ENCODE measurements around the gene ERG28.
A peak's percentile ranks its signal among the peaks of the same experiment; 100 is the strongest.
"Not testable (repeated sequence)": the region's sequence is repeated elsewhere in the genome, so short reads cannot be mapped to it uniquely, and the experiment has no call there.

The ERG28 gene, protein sequence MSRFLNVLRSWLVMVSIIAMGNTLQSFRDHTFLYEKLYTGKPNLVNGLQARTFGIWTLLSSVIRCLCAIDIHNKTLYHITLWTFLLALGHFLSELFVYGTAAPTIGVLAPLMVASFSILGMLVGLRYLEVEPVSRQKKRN

GRCh38 chr14:75660630-75661498, at the start of gene ERG28, which contains the start of gene TTLL5:
Gene ERG28 (minus strand): TSS chr14:75660876. CDS start chr14:75657502, 3,374 bp downstream.
Gene TTLL5 (plus strand): TSS chr14:75661246. CDS start chr14:75663150, 1,904 bp downstream.
- peak; percentile 92 to 93 (median 93) for DNase-seq (ENCODE audit: low read depth in 3 of 3, low spot score in 1 of 3)

DNA sequence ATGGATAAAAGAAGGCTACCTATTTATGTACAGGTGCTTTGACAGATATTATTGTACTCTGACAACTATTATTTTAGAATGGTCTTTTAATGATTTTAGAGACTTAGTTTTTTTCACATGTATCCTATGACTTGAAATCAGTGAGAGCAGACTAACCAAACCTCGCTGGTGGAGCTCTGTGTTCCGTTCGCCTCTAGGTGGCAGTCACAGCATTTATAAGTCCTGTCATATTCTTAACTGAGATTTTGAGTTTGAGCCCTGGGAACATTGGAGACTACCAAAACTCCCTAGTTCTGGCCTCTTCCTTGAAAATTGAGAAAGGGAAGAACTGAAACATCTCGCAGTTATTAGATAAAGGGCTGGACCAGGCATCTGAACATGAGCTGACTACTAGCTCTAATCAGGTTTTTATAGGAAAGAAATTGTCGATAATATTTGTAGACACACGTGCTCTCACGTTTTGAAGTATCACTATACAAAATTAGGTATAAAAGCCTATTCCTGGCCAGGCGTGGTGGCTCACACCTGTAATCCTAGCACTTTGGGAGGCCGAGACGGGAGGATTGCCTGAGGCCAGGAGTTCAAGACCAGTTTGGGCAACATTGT, 48.6 kb upstream of the ERG28 start:
- peak; percentile 8 to 22 (median 19) for DNase-seq (ENCODE audit: low read depth in 3 of 3, low spot score in 1 of 3)

DNA sequence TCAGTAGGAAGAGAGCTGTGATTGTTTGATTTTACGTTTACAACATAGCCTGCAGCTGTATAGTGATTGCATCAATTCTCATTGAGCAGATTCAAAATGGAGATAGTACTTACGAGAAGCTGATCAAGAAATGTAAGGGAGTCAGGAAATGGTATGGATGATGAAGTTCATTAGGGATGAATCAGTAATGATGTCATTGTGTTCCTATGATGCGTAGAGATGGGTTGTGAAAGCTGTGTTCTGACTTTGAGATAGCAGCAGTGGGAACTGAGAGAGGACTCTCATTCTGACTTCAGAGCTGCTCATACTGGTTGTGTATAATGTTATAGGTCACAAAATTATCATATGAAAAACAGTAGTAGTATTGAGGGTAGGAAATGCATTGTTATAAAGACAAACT, 44.3 kb upstream of the ERG28 start:
- DNase-seq (ENCODE audit: low read depth in 3 of 3, low spot score in 1 of 3) = no peak

DNA sequence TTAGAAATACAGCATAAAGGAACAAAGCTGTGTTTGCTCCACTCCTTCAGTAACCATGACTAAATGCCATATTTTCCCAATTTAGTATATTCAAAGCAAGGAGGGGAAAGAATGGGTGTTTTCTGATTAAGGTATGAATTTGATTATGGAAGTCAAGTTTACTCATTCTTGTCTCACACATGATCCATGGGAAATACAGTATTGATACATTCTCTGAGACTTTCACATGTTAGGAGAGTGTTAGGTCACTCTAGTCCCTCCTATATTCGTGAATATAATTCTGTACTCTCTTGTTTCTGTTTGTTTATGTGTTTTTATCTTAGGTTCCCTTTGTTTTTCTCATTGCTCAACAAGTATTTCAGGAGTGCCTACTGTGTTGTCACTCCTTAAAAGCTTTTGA, 42.8 kb upstream of the ERG28 start:
- no peak for DNase-seq (ENCODE audit: low read depth in 3 of 3, low spot score in 1 of 3)

DNA sequence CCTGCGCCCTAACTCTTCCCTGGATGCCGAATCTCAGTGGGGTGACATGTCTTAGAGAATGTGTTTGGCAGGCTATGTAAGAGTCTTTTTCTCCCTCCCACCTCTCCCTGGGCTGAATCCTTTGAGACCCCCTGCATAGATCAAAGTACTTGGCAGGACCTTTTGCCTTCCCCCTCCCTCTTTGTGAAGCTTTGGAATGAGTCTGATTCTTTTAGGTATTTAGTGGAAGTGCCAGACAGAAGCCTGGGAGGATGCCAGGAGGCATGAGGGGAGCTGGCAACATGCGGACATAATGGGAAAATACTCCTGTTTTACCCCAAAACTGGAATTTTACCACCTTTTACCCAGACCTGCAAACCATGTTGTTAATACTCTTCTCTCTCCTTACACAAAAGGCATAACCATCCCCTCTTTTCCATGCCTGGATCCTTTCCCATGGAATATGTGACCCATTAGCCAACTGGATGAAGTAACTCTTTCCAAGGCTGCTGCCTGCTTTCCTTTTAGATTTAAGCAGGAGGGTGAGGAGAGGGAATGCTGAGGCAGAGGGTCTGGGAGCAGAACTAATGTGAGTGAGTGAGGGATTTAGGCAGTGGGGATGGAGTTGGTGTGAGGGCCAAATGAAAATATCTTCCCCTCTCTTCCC, 42.1 kb upstream of the ERG28 start:
- DNase-seq (ENCODE audit: low read depth in 3 of 3, low spot score in 1 of 3) = no peak

DNA sequence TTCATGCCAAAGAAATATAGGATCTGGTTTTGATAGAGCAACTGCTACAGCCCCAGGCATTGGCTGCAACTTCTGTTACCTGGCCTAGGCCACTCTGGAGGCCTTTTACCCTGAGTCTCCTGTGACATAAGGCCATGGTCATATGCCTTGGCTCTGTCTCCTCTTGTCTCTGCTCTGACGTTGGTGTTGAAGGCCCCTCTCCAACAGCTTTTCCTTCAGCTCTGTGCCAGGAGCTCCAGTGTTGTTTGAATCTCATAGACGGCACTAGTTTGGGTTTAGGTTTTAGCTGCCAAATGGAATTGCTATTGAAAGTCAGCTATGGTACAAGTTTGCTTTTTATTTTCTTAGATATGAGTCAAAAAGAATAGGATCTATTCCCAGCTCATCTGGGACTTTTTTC, 41.4 kb upstream of the ERG28 start:
- no peak for DNase-seq (ENCODE audit: low read depth in 3 of 3, low spot score in 1 of 3)

DNA sequence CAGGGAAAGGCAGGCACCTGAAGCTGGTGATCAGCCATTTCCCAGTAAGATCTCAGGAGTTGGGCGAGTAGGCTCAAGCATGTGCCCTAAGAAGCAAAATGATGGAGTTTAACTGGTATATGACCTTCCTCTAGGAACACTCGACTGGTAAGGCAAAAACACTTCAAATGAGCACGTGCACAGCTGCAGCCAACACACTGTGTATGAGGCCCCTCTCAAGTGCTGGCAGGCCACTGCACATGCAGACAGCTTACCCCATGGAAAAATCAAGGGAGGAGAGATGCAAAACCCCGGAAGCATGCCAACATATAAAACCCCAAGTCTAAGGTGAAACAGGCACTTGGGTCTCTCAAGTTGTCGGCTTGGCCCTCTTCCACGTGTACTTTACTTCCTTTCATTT, 39.6 kb upstream of the ERG28 start:
- DNase-seq (ENCODE audit: low read depth in 3 of 3, low spot score in 1 of 3) = no peak

- no peak for DNase-seq (ENCODE audit: low read depth in 3 of 3, low spot score in 1 of 3)
Observed at GRCh38 chr14:75699331-75699730, 38.7 kb upstream of the ERG28 start.

GRCh38 chr14:75697918-75698317, 37.2 kb upstream of the ERG28 start:
- DNase-seq (ENCODE audit: low read depth in 3 of 3, low spot score in 1 of 3) = no peak

DNA sequence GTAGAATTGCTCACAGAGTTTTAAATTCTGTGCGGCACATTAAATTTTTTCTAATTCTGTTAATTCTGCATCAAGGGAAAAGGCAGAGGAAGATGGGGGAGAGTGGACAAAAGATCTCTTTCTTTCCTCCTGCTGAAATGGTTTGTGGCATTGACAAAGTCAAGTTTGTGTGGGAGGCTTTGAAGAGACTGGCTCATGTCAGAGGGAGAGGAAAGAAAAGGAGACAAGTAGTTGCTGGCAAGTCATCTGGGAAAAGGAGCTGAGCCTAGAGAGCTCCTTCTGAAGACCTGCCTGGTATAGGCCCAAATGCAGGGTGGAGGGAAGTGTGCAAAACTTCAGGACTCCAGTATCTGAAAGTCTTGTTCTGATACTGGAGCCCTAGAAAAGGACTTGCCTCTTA, 36.7 kb upstream of the ERG28 start:
- no peak for DNase-seq (ENCODE audit: low read depth in 3 of 3, low spot score in 1 of 3)

GRCh38 chr14:75695025-75695424, 34.3 kb upstream of the ERG28 start:
- not testable (repeated sequence) for DNase-seq (ENCODE audit: low read depth in 3 of 3, low spot score in 1 of 3)

GRCh38 chr14:75690010-75690409, 29.3 kb upstream of the ERG28 start:
- DNase-seq (ENCODE audit: low read depth in 3 of 3, low spot score in 1 of 3) = no peak

DNA sequence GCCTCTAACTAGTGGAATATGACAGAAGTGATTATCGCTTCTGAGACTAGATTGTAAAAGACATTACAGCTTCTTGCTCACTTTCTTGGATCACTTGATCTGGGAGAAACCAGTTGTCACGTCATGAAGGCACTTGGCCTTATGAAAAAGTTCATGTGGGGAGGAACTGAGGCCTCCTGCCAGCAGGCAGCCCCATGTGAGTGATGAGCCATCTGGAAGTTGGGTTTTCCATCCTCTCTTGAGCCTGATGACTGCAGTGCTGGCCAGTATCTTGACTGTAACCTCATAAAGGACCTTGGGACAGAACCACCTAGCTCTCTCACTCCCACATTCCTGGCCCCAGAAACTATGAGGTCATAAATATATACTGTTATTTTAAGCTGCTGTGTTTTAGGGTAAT, 28.3 kb upstream of the ERG28 start:
- DNase-seq (ENCODE audit: low read depth in 3 of 3, low spot score in 1 of 3) = no peak

GRCh38 chr14:75685910-75686309, 25.2 kb upstream of the ERG28 start:
- DNase-seq (ENCODE audit: low read depth in 3 of 3, low spot score in 1 of 3) = no peak

DNA sequence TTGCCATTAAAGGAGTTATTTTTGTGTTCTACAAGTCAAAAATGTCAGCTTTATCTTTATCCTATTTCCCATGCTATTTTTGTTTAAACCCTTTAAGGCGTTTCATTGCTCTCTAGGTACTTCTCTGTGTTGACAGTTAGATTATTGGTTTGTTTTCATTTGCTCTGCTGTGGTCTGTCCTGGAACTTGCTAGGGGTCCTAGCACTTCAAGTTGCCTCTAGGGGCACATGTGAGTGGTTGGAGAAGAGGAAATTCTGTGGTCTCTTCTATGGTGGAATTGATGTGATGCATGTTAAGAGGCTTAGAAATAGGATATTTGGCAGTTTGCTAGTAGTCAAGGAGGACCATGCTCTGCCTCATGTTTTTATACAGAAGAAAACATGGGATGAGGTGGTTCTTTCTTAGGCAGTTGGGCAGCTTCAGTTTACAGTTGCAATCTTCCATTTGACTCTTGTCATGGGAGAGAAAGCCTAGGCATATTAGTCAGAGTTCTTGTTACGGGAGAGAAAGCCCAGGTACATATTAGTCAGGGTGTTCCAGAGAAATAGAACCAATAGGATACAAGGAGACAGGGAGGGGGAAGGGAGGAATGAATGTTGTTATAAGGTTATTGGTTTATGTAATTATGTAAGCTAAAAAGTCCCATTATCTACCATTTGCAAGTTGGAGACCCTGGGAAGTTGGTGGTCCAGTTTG, 14.7 kb upstream of the ERG28 start:
- no peak for DNase-seq (ENCODE audit: low read depth in 3 of 3, low spot score in 1 of 3)

GRCh38 chr14:75673345-75674035, 12.8 kb upstream of the ERG28 start:
- no peak for DNase-seq (ENCODE audit: low read depth in 3 of 3, low spot score in 1 of 3)

DNA sequence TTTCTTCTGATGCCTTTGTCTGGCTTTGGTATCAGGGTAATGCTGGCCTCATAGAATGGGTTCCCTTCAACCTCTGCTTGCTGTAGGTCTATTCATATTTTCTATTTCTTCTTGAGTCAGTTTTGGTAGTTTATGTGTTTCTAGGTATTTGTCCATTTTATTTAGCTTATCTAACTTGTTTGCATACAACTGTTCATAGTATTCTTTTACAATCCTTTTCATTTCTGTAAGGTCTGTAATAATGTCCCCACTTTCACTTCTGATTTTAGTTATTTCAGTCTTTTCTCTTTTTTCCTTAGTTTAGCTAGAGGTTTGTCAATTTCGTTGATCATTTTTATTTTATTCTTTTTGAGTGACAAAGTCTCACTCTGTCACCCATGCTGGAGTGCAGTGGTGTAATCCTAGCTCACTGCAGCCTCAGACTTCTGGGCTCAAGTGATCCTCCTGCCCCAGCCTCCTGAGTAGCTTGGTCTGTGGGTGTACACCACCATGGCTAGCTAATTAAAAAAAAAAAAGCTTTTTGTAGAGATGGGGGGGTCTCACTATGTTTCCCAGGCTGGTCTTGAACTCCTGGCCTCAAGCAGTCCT, 12.0 kb upstream of the ERG28 start:
- DNase-seq (ENCODE audit: low read depth in 3 of 3, low spot score in 1 of 3) = no peak

- DNase-seq (ENCODE audit: low read depth in 3 of 3, low spot score in 1 of 3) = no peak
Observed at GRCh38 chr14:75667099-75667765, 6.6 kb upstream of the ERG28 start.

DNA sequence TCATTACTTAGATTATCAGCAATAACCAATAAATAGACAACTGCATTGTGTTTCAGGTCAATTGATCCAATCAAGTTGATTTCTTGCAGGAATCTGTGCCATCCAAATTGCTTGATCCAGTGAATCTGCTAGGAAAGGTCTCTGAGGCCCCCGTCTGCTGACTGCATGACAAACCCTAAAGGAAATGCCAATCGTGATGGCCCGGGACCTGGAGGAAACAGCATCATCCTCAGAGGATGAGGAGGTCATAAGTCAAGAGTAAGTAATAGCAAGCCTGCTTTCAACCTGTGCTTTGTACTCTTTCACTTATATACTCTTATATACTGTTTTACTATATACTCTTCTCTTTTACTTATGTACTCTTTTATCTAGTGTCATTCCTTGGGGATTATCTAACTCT, 2.3 kb upstream of the ERG28 start:
- no peak for DNase-seq (ENCODE audit: low read depth in 3 of 3, low spot score in 1 of 3)

DNA sequence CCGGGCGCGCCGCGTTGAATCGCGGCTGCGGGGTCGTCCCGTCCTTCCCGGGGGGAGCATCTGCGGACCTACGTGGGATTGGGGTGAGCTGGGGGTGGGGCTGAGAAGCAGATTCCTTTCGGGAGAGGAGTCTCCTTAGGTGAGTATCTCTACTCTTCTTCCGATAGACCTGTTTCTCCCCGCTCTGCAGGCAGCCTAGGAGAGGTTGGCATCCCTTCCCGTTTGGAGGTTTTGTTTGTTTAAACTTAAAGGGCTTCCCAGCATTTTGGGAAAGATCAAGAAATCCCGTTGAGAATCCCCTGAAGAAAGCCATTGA, 781 bp upstream of the ERG28 start:
- DNase-seq (ENCODE audit: low read depth in 3 of 3, low spot score in 1 of 3) = no peak

Data from stimulated activated CD4-positive, alpha-beta T cell treated with anti-CD3 and anti-CD28 coated beads, TNF-alpha, amount 100 ng/mL, for 1 hour (primary cell).